Skeletal muscle tissue (tissue), 5 donors: ENCODE measurements around the gene VARS1. TPM values are rescaled to one million over a fixed set of nuclear protein-coding genes. Genes with fewer than 3 reads are reported as not detected.

Experiments used
- H3K27ac ChIP-seq: one replicate; pipeline ENCODE4 v1.7.0; 2013; ENCODE audit warnings: mild to moderate bottlenecking, low read depth, low read length, inconsistent platforms
- H3K27me3 ChIP-seq, 3 donors: one replicate each; pipeline ENCODE4 v1.7.0; 2013; ENCODE audit warnings: low read length in 3 of 3; ENCODE audit not compliant: control insufficient read depth in 3 of 3, insufficient read depth in 3 of 3
- H3K36me3 ChIP-seq, 3 donors: one replicate each; pipeline ENCODE4 v1.7.0; 2013; ENCODE audit warnings: low read length in 3 of 3; ENCODE audit not compliant: control insufficient read depth in 3 of 3, insufficient read depth in 3 of 3
- H3K4me1 ChIP-seq, 3 donors: one replicate each; pipeline ENCODE4 v1.7.0; 2013; ENCODE audit warnings: low read length in 3 of 3, mild to moderate bottlenecking in 3 of 3; ENCODE audit not compliant: control insufficient read depth in 3 of 3, insufficient read depth in 3 of 3
- H3K4me3 ChIP-seq, 3 donors: one replicate each; pipeline ENCODE4 v1.7.0; 2013; ENCODE audit warnings: low read length in 3 of 3
- H3K9ac ChIP-seq, 3 donors: one replicate each; pipeline ENCODE4 v1.7.0; 2013; ENCODE audit warnings: low read length in 3 of 3, mild to moderate bottlenecking in 3 of 3, moderate library complexity in 2 of 3, low read depth in 1 of 3
- H3K9me3 ChIP-seq, 3 donors: one replicate each; pipeline ENCODE4 v1.7.0; 2013; ENCODE audit warnings: low read length in 3 of 3; ENCODE audit not compliant: control insufficient read depth in 3 of 3
- small RNA-seq: library from RNA; depleted of rRNA; stranded (forward); fragments of <200 nt; gene quantifications from one replicate; pipeline ENCODE3, GENCODE V24; 2014
- total RNA-seq: library from RNA; depleted of rRNA; stranded (reverse); fragments of >200 nt; gene quantifications from one replicate; pipeline ENCODE4 v1.2.3, GENCODE V29; 2014
- donor health status: Osteomylitis.

VARS1 gene
- total RNA-seq, 1 donor from 2014 or later, result 42.3 TPM

GRCh38 chr6:31749301-31750036 lies 46.1 kb downstream of the VARS1 start:
- Histone ChIP-seq H3K9ac (no peak overlapping the region), H3K4me3 (no peak overlapping the region), H3K27ac (no peak overlapping the region), H3K36me3 (peaks cover 0 to 2% (median 0%) of the 10 kb centered on the region in 3 donors), H3K9me3 (no peaks in the 10 kb centered on the region), H3K4me1 (no peaks in the 10 kb centered on the region), H3K27me3 (no peaks in the 10 kb centered on the region)

Small RNA genes lying within 50 kb of the gene (small RNA-seq; reads per million reads assigned to genes)
- gene MSH5-SAPCD1 (not detected), gene RF00019 (not detected), gene RNU6-850P (not detected), gene SAPCD1 (not detected), gene SNORD48 (131 reads per million, percentile 96 among the genes with 10 or more reads in this experiment), gene SNORD52 (not detected)

Other genes with a start within 250 kb of the VARS1 start
- 1.0 TPM for gene ATP6V1G2, start 249.1 kb downstream of the VARS1 start, total RNA-seq
- 20.4 TPM for gene NFKBIL1, start 248.1 kb downstream of the VARS1 start, total RNA-seq
- not detected for gene LTA, start 223.5 kb downstream of the VARS1 start, total RNA-seq
- gene TNF, start 220.2 kb downstream of the VARS1 start, total RNA-seq, result not detected
- gene LTB, start 213.3 kb downstream of the VARS1 start, total RNA-seq, result 2.1 TPM
- gene LST1, start 209.5 kb downstream of the VARS1 start, total RNA-seq, result 3.7 TPM
- gene NCR3, start 202.7 kb downstream of the VARS1 start, total RNA-seq, result not detected
- gene AIF1, start 180.5 kb downstream of the VARS1 start, total RNA-seq, result 19.8 TPM
- 30.8 TPM for gene PRRC2A, start 175.0 kb downstream of the VARS1 start, total RNA-seq
- gene BAG6, start 143.1 kb downstream of the VARS1 start, total RNA-seq, result 118 TPM
- gene APOM, start 139.9 kb downstream of the VARS1 start, total RNA-seq, result 1.0 TPM
- gene C6orf47, start 135.0 kb downstream of the VARS1 start, total RNA-seq, result 18.3 TPM
- 16.2 TPM for gene GPANK1, start 130.8 kb downstream of the VARS1 start, total RNA-seq
- 68.4 TPM for gene CSNK2B, start 129.7 kb downstream of the VARS1 start, total RNA-seq
- 2.6 TPM for gene LY6G5B, start 125.8 kb downstream of the VARS1 start, total RNA-seq
- gene LY6G5C, start 114.7 kb downstream of the VARS1 start, total RNA-seq, result not detected
- gene ABHD16A, start 92.4 kb downstream of the VARS1 start, total RNA-seq, result 50.1 TPM
- gene LY6G6F, start 88.9 kb downstream of the VARS1 start, total RNA-seq, result not detected
- not detected for gene LY6G6D, start 80.4 kb downstream of the VARS1 start, total RNA-seq
- not detected for gene LY6G6C, start 74.0 kb downstream of the VARS1 start, total RNA-seq
- gene MPIG6B, start 72.4 kb downstream of the VARS1 start, total RNA-seq, result 0.52 TPM
- gene DDAH2, start 66.5 kb downstream of the VARS1 start, total RNA-seq, result 73.1 TPM
- 152 TPM for gene CLIC1, start 59.2 kb downstream of the VARS1 start, total RNA-seq
- gene MSH5, start 55.7 kb downstream of the VARS1 start, total RNA-seq, result 3.1 TPM
- 1.0 TPM for gene SAPCD1, start 33.1 kb downstream of the VARS1 start, total RNA-seq
- 1.0 TPM for gene VWA7, start 18.4 kb downstream of the VARS1 start, total RNA-seq
- gene LSM2, start 11.2 kb upstream of the VARS1 start, total RNA-seq, result 45.9 TPM
- 5.2 TPM for gene HSPA1L, start 19.5 kb upstream of the VARS1 start, total RNA-seq
- gene HSPA1A, start 19.8 kb upstream of the VARS1 start, total RNA-seq, result 133 TPM
- gene HSPA1B, start 32.0 kb upstream of the VARS1 start, total RNA-seq, result 117 TPM
- gene NEU1, start 67.1 kb upstream of the VARS1 start, total RNA-seq, result 23.0 TPM
- gene SLC44A4, start 83.2 kb upstream of the VARS1 start, total RNA-seq, result 0.52 TPM
- gene EHMT2, start 101.9 kb upstream of the VARS1 start, total RNA-seq, result 24.0 TPM
- gene ZBTB12, start 106.3 kb upstream of the VARS1 start, total RNA-seq, result 6.3 TPM
- gene C2, start 132.0 kb upstream of the VARS1 start, total RNA-seq, result 8.4 TPM
- gene CFB, start 150.3 kb upstream of the VARS1 start, total RNA-seq, result 3.7 TPM
- gene NELFE, start 163.2 kb upstream of the VARS1 start, total RNA-seq, result 61.6 TPM
- gene SKIC2, start 163.4 kb upstream of the VARS1 start, total RNA-seq, result 25.1 TPM
- 4.7 TPM for gene DXO, start 176.4 kb upstream of the VARS1 start, total RNA-seq
- 14.1 TPM for gene C4A, start 186.3 kb upstream of the VARS1 start, total RNA-seq
- gene C4B, start 219.0 kb upstream of the VARS1 start, total RNA-seq, result 18.3 TPM
- not detected for gene CYP21A2, start 242.7 kb upstream of the VARS1 start, total RNA-seq